SIG-M5 (cell line): ENCODE data around the gene NUP43.
"Not testable (repeated sequence)": the region's sequence is repeated elsewhere in the genome, so short reads cannot be mapped to it uniquely, and the experiment has no call there.

Source experiments
- DNase-seq: peaks from one replicate; lab custom pipeline; 2025; lab: John Stamatoyannopoulos, UW

The NUP43 gene

GRCh38 chr6:149691201-149691600, 55.1 kb downstream of the NUP43 start:
- no peak for DNase-seq

- no peak for DNase-seq
Observed at GRCh38 chr6:149686230-149686629, 60.1 kb downstream of the NUP43 start.

- no peak for DNase-seq
Observed at GRCh38 chr6:149683256-149683859, 63.0 kb downstream of the NUP43 start.

GRCh38 chr6:149681845-149682244, 64.5 kb downstream of the NUP43 start:
- DNase-seq = not testable (repeated sequence)

GRCh38 chr6:149681209-149681608, 65.1 kb downstream of the NUP43 start:
- no peak for DNase-seq

GRCh38 chr6:149680503-149680902, 65.8 kb downstream of the NUP43 start:
- DNase-seq = no peak
